NCI-H2081 (cell line): ENCODE data around the gene EVC2.

Experiments
- DNase-seq, 2 experiments: peaks; one replicate each; lab custom pipeline; 2025; lab: John Stamatoyannopoulos, UW

Gene EVC2

DNA sequence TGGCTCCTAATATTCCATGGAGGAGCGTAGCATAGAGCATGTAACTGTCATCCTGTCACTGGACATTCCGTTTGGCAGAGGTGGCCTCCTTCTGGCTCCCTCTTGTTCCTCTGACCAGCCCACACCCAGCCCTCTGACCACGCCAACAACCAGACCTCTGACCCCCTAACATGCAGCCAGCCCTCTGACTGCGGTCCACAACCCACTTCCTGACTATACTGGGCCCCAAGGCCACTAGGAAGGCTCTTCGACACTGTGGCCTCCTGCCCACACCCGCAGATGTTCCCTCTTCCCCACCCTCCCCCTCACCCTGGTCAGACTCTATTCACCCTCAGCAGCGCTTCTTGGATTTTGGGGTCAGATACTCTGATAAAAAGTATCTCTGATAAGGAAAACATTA is 141.4 kb downstream of the EVC2 start:
- DNase-seq = no peak

DNA sequence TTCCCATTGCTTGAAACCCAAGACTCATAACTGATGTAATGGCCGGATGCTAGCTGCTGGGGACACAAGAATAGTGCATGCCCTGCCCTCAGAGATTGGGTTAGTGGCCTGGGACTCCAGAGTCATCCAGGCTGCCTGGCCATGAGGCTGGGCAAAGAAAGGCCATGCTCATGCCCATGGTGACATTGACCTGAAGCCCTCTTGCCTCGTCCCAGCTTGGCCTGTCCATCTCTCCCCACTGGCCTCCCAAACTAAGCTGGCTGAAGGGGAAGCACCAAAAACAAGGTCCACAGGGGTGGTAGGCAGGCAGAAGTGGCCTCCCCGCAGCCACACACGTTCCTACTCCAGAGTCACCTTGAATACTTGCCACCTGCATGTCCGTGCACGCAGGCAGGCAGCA is 141.8 kb downstream of the EVC2 start:
- no peak for DNase-seq

DNA sequence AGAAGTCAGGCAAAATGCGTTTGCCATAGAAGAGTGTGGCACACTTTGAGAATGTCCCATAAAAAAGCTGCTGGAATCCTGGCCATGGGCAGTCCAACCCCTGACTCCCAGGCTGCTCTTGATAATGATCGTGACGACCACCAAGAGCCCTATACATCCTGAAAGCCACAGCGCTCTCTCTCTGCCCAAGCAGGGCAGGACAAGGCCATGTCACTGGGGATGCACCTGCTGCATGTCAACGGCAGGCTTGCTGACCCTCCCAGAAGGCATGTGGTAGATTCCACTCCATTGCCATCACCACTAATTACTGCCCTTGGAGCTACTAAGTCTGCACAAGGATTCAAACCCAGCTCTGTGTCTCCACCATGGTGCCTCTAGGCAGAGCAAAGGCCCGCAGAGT is 144.5 kb downstream of the EVC2 start:
- no peak for DNase-seq

DNA sequence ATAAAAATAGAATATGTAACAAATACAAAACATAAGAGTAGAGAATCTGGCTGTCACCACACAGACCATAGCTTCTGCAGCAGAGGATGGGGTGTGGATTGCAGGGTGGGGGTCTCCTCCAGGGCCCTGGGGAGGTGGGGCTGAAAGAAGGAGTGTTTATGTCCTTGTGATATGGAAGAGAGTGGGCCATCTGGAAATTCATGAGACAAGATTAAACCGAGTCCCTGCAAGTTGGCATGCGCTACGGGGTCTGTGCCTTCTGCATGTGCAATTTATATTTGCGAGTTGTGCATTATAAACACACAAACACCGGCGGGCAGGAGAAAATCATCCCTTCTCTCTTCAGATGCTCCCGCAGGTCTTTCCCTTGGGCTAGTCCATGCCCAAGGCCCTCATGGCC is 145.9 kb downstream of the EVC2 start:
- DNase-seq = no peak

- DNase-seq = no peak
These were observed 147.1 kb downstream of the EVC2 start for GRCh38 chr4:5561286-5561685.

GRCh38 chr4:5558502-5558901 is 149.9 kb downstream of the EVC2 start:
- DNase-seq = no peak

DNA sequence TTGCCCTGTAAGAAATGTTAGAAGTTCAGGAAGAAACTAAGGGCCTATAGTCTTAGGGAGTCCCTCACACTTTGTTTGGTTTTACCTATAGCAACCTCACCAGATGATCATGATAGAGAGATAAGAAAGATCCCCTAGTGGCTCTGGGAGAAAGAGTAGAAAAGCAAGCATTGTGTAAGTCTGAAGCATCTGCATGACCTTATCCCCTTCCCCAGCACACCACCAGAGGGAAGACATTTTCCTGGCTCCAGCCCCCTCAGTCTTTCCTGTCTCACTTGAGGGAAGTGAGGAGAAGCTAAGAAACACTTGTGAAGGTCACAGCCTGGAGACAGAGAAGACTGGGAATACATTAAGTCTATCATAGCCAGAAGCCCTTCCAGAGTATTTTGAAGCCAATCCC is 154.0 kb downstream of the EVC2 start:
- DNase-seq = no peak

GRCh38 chr4:5553801-5554200 is 154.6 kb downstream of the EVC2 start:
- DNase-seq = no peak

DNA sequence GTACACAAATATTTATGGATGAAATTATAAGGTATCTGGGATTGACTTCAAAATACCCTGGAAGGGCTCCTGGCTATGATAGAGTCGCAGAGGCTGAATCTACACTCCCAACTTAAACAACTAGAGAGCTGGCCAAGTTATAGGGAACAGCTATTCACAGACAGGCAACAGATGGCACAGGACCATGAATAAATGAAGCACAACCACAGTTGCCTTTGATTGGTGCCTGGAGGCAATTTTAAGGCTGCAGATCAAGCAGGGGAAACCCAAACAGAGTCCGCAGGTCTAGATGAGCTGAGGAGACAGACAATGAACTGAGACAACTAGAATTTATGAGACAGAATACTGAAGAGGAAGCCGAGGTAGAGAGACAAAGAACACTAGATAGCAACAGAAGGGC is 155.9 kb downstream of the EVC2 start:
- DNase-seq = no peak

GRCh38 chr4:5547651-5548249 is 160.6 kb downstream of the EVC2 start:
- no peak for DNase-seq

GRCh38 chr4:5545271-5545670 is 163.1 kb downstream of the EVC2 start:
- no peak for DNase-seq

DNA sequence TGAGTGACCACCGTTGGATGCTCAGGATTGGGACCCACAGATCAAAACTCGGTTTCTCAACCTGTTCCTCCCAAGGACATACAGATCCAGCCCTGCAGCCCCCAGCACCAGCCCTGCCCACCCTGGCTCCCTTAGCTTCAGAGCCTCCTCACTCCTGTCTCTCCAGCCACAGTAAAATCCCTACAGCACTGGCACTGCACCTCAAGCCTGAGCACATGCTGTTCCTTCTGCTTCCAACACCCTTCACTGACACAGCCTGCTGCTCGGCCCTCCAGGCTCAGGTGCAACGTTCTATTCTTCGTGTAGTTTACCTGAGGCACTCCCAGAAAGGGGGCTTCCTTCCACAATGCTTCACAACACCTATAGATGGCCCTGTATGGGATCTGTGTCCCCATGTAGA is 163.6 kb downstream of the EVC2 start:
- DNase-seq = no peak

DNA sequence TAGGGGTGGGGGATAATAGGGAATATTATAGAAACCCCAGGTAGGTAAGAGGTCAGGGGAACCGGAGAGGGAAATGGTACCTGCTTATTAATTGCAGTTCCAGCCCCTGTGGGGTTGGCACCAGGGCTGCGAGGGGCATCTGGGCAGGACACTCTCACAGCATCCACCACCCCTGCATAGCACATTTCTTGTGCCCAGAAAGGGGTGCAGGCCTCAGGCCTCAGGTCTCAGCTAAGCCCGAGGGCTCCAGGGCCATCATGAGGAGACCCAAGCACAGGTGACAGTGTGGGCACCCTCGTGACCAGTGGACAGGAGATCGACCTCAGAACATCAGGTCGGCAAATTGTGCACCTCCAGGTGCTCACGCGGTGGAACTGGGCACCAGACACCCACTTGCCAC is 164.7 kb downstream of the EVC2 start:
- DNase-seq = no peak

GRCh38 chr4:5541169-5541568 is 167.2 kb downstream of the EVC2 start:
- no peak for DNase-seq

- no peak for DNase-seq
These were observed 168.8 kb downstream of the EVC2 start for GRCh38 chr4:5539584-5539983.

DNA sequence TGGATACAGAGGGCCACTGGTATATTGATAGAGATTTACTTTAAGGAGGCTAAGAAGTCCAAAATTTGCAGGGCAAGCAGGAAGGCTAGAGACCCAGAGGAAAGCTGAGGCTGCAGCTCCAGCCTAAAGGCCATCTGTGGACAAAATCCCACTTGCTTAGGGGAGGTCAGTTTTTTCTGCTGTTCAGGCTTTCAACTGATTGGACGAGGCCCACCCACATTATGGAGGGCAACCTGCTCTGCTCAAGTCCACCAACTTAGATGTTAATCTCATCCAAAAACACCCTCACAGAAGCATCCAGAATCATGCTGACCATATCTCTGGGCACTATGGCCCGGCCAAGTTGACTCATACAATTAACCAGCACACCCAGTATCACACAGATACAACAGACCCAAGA is 176.3 kb downstream of the EVC2 start:
- no peak for DNase-seq

- no peak for DNase-seq
These were observed 180.3 kb downstream of the EVC2 start for GRCh38 chr4:5528031-5528436.

- no peak for DNase-seq
These were observed 181.1 kb downstream of the EVC2 start for GRCh38 chr4:5527211-5527610.

GRCh38 chr4:5526080-5526846 is 182.1 kb downstream of the EVC2 start:
- DNase-seq = no peak

- DNase-seq = no peak
These were observed 183.7 kb downstream of the EVC2 start for GRCh38 chr4:5524446-5525299.

DNA sequence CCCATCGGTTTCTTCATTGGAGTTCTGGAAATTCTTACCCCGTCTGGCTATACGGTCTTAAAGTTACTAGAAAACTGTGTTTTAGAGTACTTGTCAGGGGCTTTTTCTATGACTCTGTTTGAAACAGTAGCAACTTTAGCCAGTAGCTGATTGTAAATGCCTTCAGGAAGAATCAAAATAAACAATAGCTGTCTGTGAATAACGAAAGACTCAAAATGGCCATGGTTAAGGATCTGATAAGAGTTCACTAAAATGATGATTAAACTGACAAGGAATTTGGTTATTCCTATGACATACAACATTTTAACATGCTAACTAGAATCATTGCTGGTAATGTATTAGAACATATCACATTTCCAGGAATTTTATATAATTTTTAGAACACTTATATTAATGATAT is 191.0 kb downstream of the EVC2 start:
- DNase-seq = no peak

DNA sequence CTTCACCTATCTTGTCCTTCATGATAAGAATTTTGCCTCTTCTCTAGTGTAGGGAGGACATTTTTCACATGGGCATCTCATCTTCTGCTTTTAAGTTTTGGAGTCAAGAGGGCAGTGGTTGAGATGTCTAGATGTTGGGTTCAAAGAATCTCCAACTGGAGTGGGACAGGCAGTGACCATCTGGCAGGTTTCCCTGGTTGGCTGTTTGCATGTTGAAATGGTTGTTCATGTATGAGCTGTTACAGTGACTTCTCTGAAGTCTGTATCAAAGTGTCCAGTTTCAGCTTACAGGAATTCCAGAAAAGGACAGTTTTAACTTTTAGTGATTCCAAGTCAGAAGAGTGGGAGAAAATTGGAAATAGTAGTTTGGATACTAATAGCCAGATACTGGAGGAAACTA is 192.7 kb downstream of the EVC2 start:
- DNase-seq = no peak
